ENCODE results near the gene PIEZO2.
"Not testable (repeated sequence)": the region's sequence is repeated elsewhere in the genome, so short reads cannot be mapped to it uniquely, and the experiment has no call there.

DNA sequence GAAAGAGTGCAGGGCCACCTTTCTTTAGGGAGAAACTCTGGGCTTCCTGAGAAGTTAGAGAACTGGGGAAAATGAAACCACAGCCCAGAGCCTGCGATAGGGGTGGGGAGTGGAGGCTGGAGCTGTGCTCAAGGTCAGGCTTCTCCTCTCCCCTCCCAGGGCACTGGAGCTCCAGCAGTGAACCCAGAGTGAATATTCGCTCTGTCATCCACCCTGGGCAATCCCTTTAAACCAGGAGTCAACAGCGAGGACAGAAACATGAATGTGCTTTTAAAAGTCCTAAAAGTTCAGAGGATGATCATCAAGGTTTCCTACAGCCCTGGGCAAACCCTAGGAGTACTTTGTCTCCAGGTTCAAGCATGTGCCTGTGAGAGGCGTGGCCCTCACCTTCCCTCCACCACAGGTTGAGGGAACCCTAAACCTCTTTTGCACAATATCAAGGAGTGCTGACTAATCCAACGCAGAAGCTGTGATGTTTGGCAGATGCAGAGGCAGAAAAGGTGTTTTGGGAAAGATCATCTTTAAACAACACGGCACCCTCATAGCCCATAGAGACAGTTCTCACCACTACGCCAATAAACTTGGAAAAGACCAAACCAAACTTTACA lies 522.7 kb downstream of the PIEZO2 start:
- not testable (repeated sequence) for TF ChIP-seq FOXP2 (optimal IDR thresholded peaks at IDR 0.05; ENCODE audit: control extremely low read depth, extremely low read length, insufficient read depth); EZH2 (IDR thresholded peaks at IDR 0.05)

All from SK-N-MC (cell line).